ENCODE results near the gene PLEKHG3. TPM values are rescaled to one million over a fixed set of nuclear protein-coding genes. Genes with fewer than 3 reads are reported as not detected.

PLEKHG3 gene
- total and polyA plus RNA-seq, 2 of the 4 experiments (the other 2 are of a cell fraction), result 8.2 to 8.4 TPM

- dilution Hi-C loops (cut with HindIII; ENCODE audit: low sequenced_read_pairs, unreplicated experiment), result no loop called here
- no TSS peak for BruUV-seq (replicated peaks)
- POLR2A ChIA-PET (ENCODE audit: unreplicated experiment), result no interaction called here
These were observed 85.5 kb downstream of the PLEKHG3 start for GRCh38 chr14:64789696-64790095.

More at GRCh38 chr14:64789696-64790095, 85.5 kb downstream of the PLEKHG3 start:
- Histone ChIP-seq H4K5ac (ENCODE audit: low read depth, low read length) (no peak overlapping the region), H3K9me1 (ENCODE audit: insufficient read depth, low read length) (no peaks in the 10 kb centered on the region), H2AFZ (replicated peaks; ENCODE audit: low read length, poor library complexity) (no peak overlapping the region), H4K91ac (ENCODE audit: insufficient read depth, low read depth, low read length) (no peak overlapping the region), H4K20me1 (ENCODE audit: insufficient read depth, low read length) (no peaks in the 10 kb centered on the region), H3K4ac (ENCODE audit: low read depth, low read length) (no peak overlapping the region), H3K4me2 (ENCODE audit: low read depth, low read length) (no peak overlapping the region), H3K36me3 (ENCODE audit: control insufficient read depth, insufficient read depth, low read length) (no peaks in the 10 kb centered on the region), H3K9me3 (ENCODE audit: control insufficient read depth, insufficient read depth, low read length) (no peaks in the 10 kb centered on the region), H3K79me1 (ENCODE audit: low read depth in 1 of 2, low read length in 2 of 2) (no peaks in the 10 kb centered on the region), H2AK5ac (ENCODE audit: low read depth, low read length) (no peak overlapping the region), H2BK15ac (ENCODE audit: low read depth, low read length) (no peak overlapping the region), H4K8ac (ENCODE audit: low read depth in 2 of 2, low read length in 2 of 2) (no peak overlapping the region), H3K9ac (ENCODE audit: low read depth, low read length) (no peak overlapping the region), H3K27me3 (ENCODE audit: control insufficient read depth, insufficient read depth, low read length) (peaks cover 8% of the 10 kb centered on the region), H3K4me3 (ENCODE audit: insufficient read depth, low read depth, low read length) (no peak overlapping the region), H2BK20ac (ENCODE audit: low read depth, low read length) (no peak overlapping the region), H3K23ac (ENCODE audit: low read depth, low read length) (no peak overlapping the region), H3K18ac (ENCODE audit: low read depth, low read length) (no peak overlapping the region), H3K56ac (ENCODE audit: extremely low read depth, insufficient read depth, low read length) (no peak overlapping the region), H2AK9ac (replicated peaks; ENCODE audit: low read depth, low read length, poor library complexity) (no peak overlapping the region), H3K4me1 (ENCODE audit: control insufficient read depth, insufficient read depth, low read length) (peaks cover 9% of the 10 kb centered on the region), H3K14ac (replicated peaks; ENCODE audit: low read depth, low read length) (no peak overlapping the region), H2BK5ac (ENCODE audit: low read depth, low read length, poor library complexity, severe bottlenecking) (no peak overlapping the region), H2BK120ac (ENCODE audit: low read depth, low read length) (no peak overlapping the region), H3K27ac (ENCODE audit: insufficient read depth, low read length) (no peak overlapping the region)
- CTCF ChIA-PET, result interaction anchor here (1.7 kb wide), 1 partner anchor 11 kb away, joined by 6 read pairs; no protein-coding TSS in a partner anchor
- 86% methylated on average over 3 of the region's 5 CpGs; no CpG with 5 or more reads in 1 of the 2 experiments for WGBS, 2 experiments (ENCODE audit: extremely low coverage in 2 of 2, insufficient read length in 1 of 2)
- ATAC-seq (ENCODE audit: low read depth) (no peak), DNase-seq (no peak)
- intact Hi-C loops (cut with micrococcal nuclease), result no loop called here
- in situ Hi-C loops (cut with MboI; ENCODE audit: low sequenced_read_pairs), result no loop called here
- no peak for TF ChIP-seq RCOR1 (IDR thresholded peaks at IDR 0.05; ENCODE audit: insufficient replicate concordance, low read length)
- TF ChIP-seq CHD1 (IDR thresholded peaks at IDR 0.05; ENCODE audit: low read depth, low read length), result no peak
- TF ChIP-seq, protein P1, sequence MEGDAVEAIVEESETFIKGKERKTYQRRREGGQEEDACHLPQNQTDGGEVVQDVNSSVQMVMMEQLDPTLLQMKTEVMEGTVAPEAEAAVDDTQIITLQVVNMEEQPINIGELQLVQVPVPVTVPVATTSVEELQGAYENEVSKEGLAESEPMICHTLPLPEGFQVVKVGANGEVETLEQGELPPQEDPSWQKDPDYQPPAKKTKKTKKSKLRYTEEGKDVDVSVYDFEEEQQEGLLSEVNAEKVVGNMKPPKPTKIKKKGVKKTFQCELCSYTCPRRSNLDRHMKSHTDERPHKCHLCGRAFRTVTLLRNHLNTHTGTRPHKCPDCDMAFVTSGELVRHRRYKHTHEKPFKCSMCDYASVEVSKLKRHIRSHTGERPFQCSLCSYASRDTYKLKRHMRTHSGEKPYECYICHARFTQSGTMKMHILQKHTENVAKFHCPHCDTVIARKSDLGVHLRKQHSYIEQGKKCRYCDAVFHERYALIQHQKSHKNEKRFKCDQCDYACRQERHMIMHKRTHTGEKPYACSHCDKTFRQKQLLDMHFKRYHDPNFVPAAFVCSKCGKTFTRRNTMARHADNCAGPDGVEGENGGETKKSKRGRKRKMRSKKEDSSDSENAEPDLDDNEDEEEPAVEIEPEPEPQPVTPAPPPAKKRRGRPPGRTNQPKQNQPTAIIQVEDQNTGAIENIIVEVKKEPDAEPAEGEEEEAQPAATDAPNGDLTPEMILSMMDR (conservative IDR thresholded peaks at IDR 0.05; ENCODE audit: low read depth, low read length), result no peak
- no peak for TF ChIP-seq FOS (IDR thresholded peaks at IDR 0.05; ENCODE audit: low read depth, low read length)
- no peak for TF ChIP-seq POLR2A (IDR thresholded peaks at IDR 0.05; ENCODE audit: low read depth, low read length)
